ENCODE measurements around the gene RILPL1.
"Not testable (repeated sequence)": the region's sequence is repeated elsewhere in the genome, so short reads cannot be mapped to it uniquely, and the experiment has no call there.

The RILPL1 gene

DNA sequence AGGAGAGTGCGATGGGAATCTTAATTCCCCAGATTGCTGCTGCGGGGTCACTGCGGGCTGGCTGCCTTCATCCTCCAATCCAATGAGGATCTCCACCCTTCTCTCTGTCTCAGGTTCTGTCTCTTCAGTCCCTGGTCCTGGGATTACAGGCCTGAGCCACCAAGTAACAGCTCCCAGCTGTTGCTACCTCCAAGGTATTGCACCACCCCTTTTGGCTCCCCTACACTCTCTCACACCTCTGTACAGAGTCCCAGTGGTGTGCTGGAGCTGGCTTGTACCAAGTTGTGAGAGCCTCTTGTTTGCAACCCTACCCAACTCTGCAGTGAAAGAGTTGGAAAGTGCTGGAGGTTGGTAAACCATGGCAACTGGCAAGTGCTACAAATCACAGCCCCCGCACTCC is 10.0 kb upstream of the RILPL1 start:
- Mint-ChIP-seq H3K4me3 (no peak overlapping the region), H3K9me3 (no peaks in the 10 kb centered on the region), H3K4me1 (no peaks in the 10 kb centered on the region), H3K27ac (no peak overlapping the region), H3K27me3 (peaks cover 12 to 26% of the 10 kb centered on the region in 2 donors), H3K36me3 (no peaks in the 10 kb centered on the region)
- ATAC-seq (replicated peaks) = no peak
- DNase-seq = no peak

DNA sequence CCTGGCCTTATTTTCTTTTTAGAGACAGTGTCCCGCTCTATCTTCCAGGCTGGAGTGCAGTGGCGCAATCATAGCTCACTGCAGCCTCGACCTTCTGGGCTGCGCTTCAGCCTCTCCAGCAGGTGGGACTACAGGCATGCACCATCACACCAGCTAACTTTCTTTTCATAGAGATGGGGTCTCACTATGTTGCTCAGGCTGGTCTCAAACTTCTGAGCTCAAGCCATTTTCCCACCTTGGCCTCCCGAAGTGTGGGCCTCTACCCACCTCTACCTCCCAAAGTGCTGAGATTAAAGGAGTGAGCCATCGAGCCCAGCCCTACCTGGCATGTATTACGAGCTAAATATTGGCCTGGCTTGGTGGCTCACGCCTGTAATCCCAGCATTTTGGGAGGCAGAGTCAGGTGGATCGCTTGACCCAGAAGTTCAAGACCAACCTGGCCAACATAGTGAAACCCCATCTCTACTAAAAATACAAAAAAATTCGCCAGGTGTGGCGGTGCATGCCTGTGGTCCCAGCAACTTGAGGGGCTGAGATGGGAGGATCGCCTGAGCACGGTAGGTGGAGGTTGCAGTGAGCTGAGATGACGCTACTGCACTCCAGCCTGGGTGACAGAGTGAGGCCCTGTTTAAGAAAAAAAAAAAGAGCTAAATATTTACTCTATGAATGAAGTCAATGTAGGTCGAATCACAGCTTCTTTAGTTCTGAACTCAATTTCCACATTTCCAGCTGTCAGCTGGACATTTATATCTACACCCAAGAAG is 7.6 kb upstream of the RILPL1 start:
- ATAC-seq (replicated peaks) = no peak
- no peaks in the 10 kb centered on the region for H3K4me1 Mint-ChIP-seq
- no peak overlapping the region for H3K4me3 Mint-ChIP-seq
- H3K27ac Mint-ChIP-seq = no peak overlapping the region
- no peak for DNase-seq
- H3K27me3 Mint-ChIP-seq = peaks cover 4 to 18% of the 10 kb centered on the region in 2 donors
- no peaks in the 10 kb centered on the region for H3K36me3 Mint-ChIP-seq
- no peaks in the 10 kb centered on the region for H3K9me3 Mint-ChIP-seq

- not testable (repeated sequence) for ATAC-seq (replicated peaks); H3K36me3 Mint-ChIP-seq; H3K9me3 Mint-ChIP-seq; H3K27ac Mint-ChIP-seq; DNase-seq; H3K4me3 Mint-ChIP-seq
- H3K4me1 Mint-ChIP-seq = peaks cover 15 to 18% of the 10 kb centered on the region in 2 donors
- peaks cover 8 to 19% of the 10 kb centered on the region in 2 donors for H3K27me3 Mint-ChIP-seq
Measured at GRCh38 chr12:123535952-123536351, 2.4 kb upstream of the RILPL1 start.

- peak in 1 of 2 donors; percentile 40 for ATAC-seq (replicated peaks)
- DNase-seq = peak; percentile 2
- Mint-ChIP-seq H3K9me3 (no peaks in the 10 kb centered on the region), H3K4me1 (peaks cover 16 to 23% of the 10 kb centered on the region in 2 donors), H3K4me3 (peak overlapping the region; percentile 70 to 74), H3K27me3 (peaks cover 18 to 19% of the 10 kb centered on the region in 2 donors), H3K27ac (peak overlapping the region; percentile 47), H3K36me3 (no peaks in the 10 kb centered on the region)
Measured at GRCh38 chr12:123532808-123533649, 490 bp downstream of the RILPL1 start.

DNA sequence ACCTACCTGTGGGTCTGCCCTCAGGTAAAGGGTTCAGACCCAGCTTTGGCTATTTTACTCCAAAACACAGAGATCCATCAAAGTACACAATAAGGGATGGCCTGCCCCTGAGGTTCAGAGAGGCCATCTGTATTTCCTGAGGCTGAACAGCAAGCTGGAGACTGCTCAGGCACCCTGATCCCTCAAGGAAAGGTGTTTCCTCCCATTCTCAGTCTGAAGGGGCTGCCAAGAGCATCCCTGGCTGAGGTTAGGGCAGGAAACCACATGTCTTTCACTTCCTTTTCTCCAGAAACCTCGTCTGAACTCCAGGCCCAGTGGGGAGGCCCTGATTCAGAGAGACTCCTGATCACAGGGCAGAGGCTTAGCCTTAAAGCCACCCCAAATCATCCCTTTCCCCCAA is 1.5 kb downstream of the RILPL1 start:
- Mint-ChIP-seq H3K9me3 (no peaks in the 10 kb centered on the region), H3K27me3 (peaks cover 22 to 24% of the 10 kb centered on the region in 2 donors), H3K4me3 (peak overlapping the region; percentile 70 to 74), H3K27ac (peak overlapping the region; percentile 25), H3K36me3 (no peaks in the 10 kb centered on the region), H3K4me1 (peaks cover 16 to 23% of the 10 kb centered on the region in 2 donors)
- ATAC-seq (replicated peaks) (peak; percentile 77 to 83), DNase-seq (peak; percentile 40)

GRCh38 chr12:123531091-123531490 is 2.4 kb downstream of the RILPL1 start:
- peaks cover 16 to 23% of the 10 kb centered on the region in 2 donors for H3K4me1 Mint-ChIP-seq
- no peak overlapping the region for H3K4me3 Mint-ChIP-seq
- peaks cover 24 to 25% of the 10 kb centered on the region in 2 donors for H3K27me3 Mint-ChIP-seq
- H3K36me3 Mint-ChIP-seq = no peaks in the 10 kb centered on the region
- no peak for DNase-seq
- H3K27ac Mint-ChIP-seq = no peak overlapping the region
- H3K9me3 Mint-ChIP-seq = no peaks in the 10 kb centered on the region
- ATAC-seq (replicated peaks) = no peak

DNA sequence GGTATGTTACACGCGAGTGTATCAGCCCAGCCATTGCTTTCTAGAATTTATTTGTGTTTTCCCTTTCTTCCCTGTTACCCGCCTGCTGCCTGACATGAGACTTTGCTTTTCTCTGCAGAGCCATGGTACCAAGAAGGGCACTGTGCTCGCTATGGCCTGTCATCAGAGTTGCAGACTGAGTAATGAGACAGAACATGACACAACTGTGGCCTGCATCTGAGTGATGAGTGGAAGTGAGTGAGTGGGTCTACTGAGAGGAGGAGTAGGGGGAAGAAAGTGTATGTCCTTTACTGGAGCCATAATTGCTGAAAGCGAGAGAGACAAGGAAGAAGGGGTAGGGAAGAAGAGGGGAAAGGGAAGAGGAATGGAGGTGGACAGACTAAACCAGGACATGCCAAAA is 2.9 kb downstream of the RILPL1 start:
- H3K4me1 Mint-ChIP-seq = peaks cover 16 to 23% of the 10 kb centered on the region in 2 donors

DNA sequence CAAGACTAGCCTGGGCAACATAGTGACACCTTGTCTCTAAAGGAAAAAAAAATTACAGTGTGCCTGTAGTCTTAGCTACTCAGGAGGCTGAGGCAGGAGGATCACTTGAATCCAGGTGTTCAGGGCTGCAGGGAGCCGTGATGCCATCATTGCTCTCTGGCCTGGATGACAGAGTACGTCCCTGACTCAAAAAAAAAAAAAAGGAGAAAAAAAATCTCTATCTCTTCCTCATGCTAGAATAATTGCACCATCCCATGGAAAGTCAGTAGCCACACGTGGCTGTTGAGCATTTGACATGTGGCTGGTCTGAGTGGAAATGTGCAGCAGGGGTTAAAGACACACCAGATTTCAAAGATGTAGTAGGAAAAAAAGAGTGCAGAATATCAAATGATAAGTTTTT is 3.8 kb downstream of the RILPL1 start:
- Mint-ChIP-seq H3K27ac (no peak overlapping the region), H3K9me3 (no peaks in the 10 kb centered on the region), H3K36me3 (no peaks in the 10 kb centered on the region), H3K4me3 (no peak overlapping the region), H3K27me3 (peaks cover 23 to 24% of the 10 kb centered on the region in 2 donors), H3K4me1 (peaks cover 16 to 23% of the 10 kb centered on the region in 2 donors)
- ATAC-seq (replicated peaks) (no peak), DNase-seq (no peak)

More for the DNA sequence above, 2.9 kb downstream of the RILPL1 start:
- H3K4me3 Mint-ChIP-seq = no peak overlapping the region
- H3K27me3 Mint-ChIP-seq = peaks cover 24 to 25% of the 10 kb centered on the region in 2 donors
- H3K27ac Mint-ChIP-seq = no peak overlapping the region
- H3K36me3 Mint-ChIP-seq = no peaks in the 10 kb centered on the region
- ATAC-seq (replicated peaks) (peak in 1 of 2 donors; percentile 18), DNase-seq (no peak)
- H3K9me3 Mint-ChIP-seq = no peaks in the 10 kb centered on the region

GRCh38 chr12:123528858-123529257 is 4.7 kb downstream of the RILPL1 start:
- H3K9me3 Mint-ChIP-seq = no peaks in the 10 kb centered on the region
- no peak overlapping the region for H3K4me3 Mint-ChIP-seq
- DNase-seq = no peak
- no peaks in the 10 kb centered on the region for H3K36me3 Mint-ChIP-seq
- H3K4me1 Mint-ChIP-seq = peaks cover 14 to 23% of the 10 kb centered on the region in 2 donors
- peaks cover 20 to 21% of the 10 kb centered on the region in 2 donors for H3K27me3 Mint-ChIP-seq
- H3K27ac Mint-ChIP-seq = no peak overlapping the region
- no peak for ATAC-seq (replicated peaks)

DNA sequence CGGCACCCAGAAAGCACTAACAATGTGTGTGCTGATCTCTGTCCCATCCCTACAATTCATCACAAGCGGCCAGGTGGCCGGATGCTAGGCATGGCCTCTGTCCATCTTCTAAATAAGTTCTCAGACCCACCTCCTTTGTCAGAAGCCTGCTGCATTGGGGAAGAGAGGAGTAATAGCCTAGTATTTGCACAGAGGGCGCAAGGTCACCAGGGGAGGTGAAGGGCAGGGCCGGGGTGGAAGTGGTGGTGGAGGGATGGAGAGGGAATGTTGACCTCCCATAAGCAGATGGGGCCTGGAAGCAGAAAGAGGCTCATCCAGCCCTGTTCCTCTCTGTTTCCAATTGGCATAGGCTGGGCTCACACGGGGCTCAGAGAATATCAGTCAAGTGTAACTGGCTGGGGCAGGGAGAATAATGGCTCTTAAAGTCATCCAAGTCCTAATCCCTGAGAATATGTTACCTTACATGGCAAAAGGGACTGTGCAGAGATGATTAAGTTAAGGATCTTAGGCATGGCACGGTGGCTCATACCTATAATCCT is 6.9 kb downstream of the RILPL1 start:
- no peak overlapping the region for H3K27ac Mint-ChIP-seq
- peaks cover 2 to 6% of the 10 kb centered on the region in 2 donors for H3K4me1 Mint-ChIP-seq
- H3K27me3 Mint-ChIP-seq = peaks cover 20 to 21% of the 10 kb centered on the region in 2 donors
- H3K36me3 Mint-ChIP-seq = peaks cover 0 to 1% of the 10 kb centered on the region in 2 donors
- H3K4me3 Mint-ChIP-seq = no peak overlapping the region
- ATAC-seq (replicated peaks) (no peak), DNase-seq (no peak)
- H3K9me3 Mint-ChIP-seq = no peaks in the 10 kb centered on the region

GRCh38 chr12:123524378-123524777 is 9.1 kb downstream of the RILPL1 start:
- H3K36me3 Mint-ChIP-seq = peaks cover 0 to 1% of the 10 kb centered on the region in 2 donors
- no peak overlapping the region for H3K4me3 Mint-ChIP-seq
- H3K27me3 Mint-ChIP-seq = peaks cover 14 to 17% of the 10 kb centered on the region in 2 donors
- no peak overlapping the region for H3K27ac Mint-ChIP-seq
- no peaks in the 10 kb centered on the region for H3K4me1 Mint-ChIP-seq
- DNase-seq (no peak), ATAC-seq (replicated peaks) (no peak)
- no peaks in the 10 kb centered on the region for H3K9me3 Mint-ChIP-seq

DNA sequence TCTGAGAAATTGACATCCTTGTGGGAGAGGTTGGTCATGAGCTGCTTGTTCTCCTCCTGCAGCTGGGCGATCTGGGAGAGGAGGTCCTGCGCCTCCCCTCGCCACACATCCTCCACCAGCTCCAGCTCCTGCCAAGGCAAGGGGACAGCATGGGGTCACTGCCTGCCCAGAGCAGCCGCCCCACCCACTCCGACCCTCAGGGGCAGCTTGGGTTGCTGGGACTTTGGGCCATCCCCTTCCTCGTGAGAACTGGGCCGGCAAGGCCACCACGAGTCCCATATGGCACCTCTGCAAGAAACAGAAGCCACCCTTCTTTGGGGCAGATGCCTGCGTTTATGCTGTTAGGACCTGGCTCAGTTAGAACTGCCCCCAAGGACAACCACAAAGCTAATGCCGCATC is 10.0 kb downstream of the RILPL1 start:
- Mint-ChIP-seq H3K9me3 (no peaks in the 10 kb centered on the region), H3K27ac (no peak overlapping the region), H3K27me3 (peaks cover 5 to 11% of the 10 kb centered on the region in 2 donors), H3K36me3 (peaks cover 0 to 1% of the 10 kb centered on the region in 2 donors), H3K4me3 (no peak overlapping the region), H3K4me1 (no peaks in the 10 kb centered on the region)
- DNase-seq = no peak
- ATAC-seq (replicated peaks) = no peak

- H3K4me1 Mint-ChIP-seq = no peaks in the 10 kb centered on the region
- peaks cover 1 to 3% of the 10 kb centered on the region in 2 donors for H3K36me3 Mint-ChIP-seq
- H3K4me3 Mint-ChIP-seq = no peak overlapping the region
- H3K9me3 Mint-ChIP-seq = no peaks in the 10 kb centered on the region
- peaks cover 0 to 6% of the 10 kb centered on the region in 2 donors for H3K27me3 Mint-ChIP-seq
- no peak overlapping the region for H3K27ac Mint-ChIP-seq
- no peak for ATAC-seq (replicated peaks)
- DNase-seq = no peak
Measured at GRCh38 chr12:123522164-123522563, 11.4 kb downstream of the RILPL1 start.

Measured in stimulated activated naive B cell treated with anti-CD40 and anti-IgM and Interleukin-4, amounts not matched to agents 10 μg/mL and 1 μg/mL and 100 μg/mL, for 72 hours (primary cell).